ENCODE results near the gene PLEKHG5.
"Not testable (repeated sequence)": the region's sequence is repeated elsewhere in the genome, so short reads cannot be mapped to it uniquely, and the experiment has no call there.

PLEKHG5 gene

DNA sequence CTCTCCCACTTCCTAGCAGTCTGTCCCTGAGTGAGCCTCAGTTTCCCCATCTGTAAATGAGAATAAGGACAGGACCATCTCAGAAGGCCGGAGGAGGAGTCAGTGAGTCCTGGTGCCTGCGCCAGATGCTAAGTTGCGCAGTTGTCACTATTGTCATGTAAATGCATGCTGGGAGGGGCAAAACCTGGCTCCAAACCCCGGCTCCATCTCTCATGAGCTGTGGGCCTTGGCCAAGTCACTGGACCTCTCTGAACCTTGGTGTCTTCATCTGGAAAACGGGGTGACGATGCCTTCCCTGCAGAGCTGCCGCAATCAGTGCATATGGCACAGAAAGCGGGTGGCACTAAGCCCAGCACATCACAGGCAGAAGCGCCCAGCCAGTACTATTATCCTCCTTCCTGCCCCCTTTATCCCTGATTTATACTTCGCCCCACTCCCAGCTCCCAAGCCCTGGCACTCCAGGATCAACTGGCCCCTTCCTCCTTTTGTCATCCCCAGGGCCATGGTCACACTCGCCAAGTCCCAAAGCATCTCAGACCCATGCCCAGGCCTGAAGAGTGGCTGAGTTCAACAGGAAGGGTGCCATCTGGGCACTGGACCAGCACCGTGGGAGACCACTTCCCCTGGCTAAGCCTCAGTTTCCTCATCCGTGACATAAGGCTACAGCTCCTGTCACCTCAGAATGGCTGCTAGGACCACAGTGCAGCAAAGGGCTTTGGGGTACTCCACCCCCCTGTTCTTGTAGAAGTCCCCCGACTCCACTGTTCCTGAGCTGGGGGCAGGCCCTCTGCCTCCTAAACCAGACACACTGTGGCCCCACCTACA is 4.3 kb upstream of the PLEKHG5 start:
- DNase-seq, result no peak

DNA sequence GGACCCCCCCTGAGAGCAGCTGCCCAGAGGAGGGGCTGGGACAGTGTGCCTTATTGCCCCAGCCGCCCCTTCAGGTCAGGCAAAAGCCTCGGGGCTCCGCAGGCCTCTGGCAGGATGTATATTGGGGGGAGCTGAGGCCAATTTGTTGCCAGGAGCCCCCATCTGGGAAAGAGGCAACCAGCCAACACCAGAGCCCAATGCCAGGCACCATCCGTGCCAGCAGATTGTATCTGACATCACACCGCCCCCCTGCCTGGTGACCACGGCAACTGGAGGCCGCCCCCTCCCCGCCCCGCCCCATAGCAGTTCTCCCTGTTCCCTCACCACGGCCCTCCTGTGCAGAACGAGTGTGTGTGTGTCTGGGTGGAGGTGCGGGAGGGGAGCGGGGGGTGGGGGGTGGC is 3.6 kb upstream of the PLEKHG5 start:
- DNase-seq, result no peak

DNA sequence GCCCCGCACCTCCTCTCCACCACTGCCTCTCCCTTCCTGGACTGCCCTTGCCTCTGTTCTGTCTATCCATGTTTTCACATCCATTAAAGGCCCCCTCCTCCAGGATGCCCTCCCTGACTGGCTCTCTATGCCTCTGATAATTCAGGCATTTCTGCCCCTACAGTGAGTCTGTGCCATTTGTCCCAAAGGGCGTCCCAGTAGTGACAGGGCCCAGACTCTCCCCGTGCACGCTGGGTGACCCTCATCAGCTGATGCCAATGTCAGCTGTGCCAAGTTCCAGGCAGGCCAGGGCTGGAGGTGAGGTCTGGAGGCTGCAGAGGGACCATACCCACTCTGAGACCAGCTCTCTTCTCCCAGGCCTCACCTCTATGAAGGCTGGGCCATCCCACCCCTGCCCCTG is 3.2 kb upstream of the PLEKHG5 start:
- DNase-seq, result no peak

DNA sequence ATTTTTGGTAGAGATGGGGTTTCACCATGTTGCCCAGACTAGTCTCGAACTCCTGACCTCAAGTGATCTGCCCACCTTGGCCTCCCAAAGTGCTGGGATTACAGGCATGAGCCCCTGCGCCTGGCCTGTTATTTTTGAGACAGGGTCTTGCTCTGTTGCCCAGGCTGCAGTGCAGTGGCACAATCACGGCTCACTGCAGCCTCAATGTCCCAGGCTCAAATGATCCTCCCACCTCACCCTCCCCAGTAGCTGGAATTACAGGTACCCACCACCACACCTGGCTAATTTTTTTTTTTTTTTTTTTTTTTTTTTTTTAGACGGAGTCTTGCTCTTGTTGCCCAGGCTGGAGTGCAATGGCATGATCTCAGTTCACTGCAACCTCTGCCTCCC is 2.4 kb upstream of the PLEKHG5 start:
- DNase-seq, result not testable (repeated sequence)

DNA sequence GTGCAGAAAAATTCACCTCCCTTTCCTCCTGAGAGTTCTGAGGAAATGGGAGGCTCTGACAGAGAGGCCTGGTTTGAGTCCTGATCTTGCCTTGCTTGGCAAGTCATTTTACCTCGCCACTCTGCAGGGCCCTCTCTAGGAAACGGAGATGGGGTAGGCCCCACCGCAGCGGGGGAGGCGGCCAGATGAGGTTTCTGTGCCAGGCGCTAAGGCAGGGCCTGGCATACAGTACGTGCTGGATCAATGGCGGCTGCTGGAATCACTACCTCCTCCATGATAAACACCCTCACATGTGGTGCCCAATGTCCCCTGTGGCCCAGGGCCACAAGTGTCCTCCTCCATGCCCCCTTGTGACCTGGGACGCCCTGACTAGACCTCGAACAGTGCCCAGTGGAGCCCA is 499 bp upstream of the PLEKHG5 start:
- no peak for DNase-seq

DNA sequence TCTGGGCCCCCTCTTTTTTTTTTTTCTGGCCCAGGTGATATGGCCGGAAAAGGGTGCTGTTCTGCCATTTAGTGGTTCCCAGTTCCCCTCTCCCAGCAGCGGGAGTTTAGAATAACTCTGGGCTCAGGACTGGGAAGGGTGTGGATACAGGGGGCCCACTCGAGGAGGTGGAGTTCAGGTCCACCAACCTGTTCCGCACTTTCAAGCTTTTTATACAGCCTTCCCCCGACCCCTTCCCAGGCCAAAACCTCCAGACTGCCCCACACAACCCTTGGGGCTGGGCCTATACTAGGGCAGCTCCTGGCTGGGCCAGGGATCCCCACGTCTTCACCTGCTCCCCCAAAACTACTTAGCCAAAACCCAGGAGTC is 402 bp downstream of the PLEKHG5 start:
- no peak for DNase-seq

DNA sequence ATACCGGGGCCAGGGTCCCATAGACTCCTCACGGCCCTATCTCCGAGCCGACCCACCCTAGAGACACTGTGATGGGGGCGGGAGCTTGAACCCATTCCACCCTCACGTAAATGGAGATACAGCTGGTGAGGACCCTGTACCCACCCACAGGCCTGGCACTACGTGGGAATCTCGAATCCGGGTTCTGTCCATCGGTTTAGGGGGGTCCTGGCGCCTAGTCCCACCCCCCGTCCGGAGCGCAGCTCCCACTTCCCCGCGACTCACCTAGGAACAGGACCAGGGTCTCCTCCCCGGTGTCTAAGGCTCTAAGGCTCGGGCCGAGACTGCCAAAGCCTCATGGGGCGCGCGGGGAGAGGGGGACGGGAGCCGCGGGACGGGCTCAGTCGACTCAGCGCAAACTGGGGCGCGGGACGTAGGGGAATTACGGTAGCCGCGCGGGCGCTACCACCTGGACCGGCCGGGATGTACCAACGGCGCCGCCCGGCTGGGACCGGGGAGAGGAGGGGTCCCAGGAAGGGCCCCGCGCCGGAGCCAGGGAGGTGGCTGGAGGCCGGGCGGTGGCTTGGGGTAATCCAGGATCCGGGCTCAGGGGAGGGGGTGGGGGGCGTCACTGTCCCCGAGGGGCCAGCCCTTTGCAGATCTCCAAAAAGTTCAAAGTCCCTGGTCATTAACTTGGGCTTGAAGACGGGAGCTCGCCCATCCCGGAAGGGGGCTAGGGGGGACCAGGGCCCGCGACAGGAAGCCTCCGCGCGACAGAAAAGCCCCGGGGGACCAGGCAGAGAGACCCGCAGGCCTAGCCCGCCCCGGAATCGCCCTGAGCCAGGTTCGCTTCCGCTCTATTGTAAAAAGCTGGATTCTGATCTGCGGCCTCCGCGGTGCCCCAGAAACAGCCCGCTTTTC is 1.0 kb downstream of the PLEKHG5 start:
- peak; percentile 77 for DNase-seq

DNA sequence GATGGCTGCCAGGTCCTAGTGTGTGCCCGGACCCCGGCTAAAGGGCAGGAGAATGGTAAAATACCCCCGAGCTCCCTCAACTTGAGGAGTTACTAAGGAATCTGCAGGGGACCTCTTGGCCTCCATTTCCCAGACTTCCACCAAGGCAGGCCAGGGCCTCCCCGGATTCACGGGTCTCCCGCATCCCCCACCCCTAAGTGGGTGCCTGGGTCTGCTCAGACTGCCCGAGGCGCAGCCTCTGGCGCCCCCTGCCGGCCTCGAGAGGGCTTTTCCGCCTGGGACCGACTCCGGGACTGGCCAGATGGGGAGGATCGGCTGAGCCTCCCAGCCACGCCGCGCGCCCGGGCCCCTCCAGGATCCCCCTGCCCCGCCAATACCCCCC is 1.7 kb downstream of the PLEKHG5 start:
- peak; percentile 72 for DNase-seq

DNA sequence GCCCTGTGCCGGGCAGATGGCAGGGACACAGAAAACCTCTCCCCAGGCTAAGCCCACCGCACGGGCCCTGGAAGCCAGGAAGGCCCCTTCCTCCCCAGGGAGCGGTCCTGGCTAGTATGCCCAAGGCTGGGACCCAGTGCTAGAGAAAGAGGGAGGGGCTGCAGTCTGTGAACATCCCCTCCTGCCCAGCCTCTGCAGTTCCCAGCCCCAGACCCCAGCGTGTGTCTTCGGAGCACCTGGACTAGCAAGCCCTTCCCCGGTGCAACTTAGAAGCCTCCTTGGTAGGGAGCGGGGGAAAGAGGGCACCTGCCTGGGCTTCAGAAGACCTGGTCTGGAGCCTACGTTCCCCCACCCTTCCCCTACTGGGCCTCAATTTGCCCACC is 2.1 kb downstream of the PLEKHG5 start:
- no peak for DNase-seq

DNA sequence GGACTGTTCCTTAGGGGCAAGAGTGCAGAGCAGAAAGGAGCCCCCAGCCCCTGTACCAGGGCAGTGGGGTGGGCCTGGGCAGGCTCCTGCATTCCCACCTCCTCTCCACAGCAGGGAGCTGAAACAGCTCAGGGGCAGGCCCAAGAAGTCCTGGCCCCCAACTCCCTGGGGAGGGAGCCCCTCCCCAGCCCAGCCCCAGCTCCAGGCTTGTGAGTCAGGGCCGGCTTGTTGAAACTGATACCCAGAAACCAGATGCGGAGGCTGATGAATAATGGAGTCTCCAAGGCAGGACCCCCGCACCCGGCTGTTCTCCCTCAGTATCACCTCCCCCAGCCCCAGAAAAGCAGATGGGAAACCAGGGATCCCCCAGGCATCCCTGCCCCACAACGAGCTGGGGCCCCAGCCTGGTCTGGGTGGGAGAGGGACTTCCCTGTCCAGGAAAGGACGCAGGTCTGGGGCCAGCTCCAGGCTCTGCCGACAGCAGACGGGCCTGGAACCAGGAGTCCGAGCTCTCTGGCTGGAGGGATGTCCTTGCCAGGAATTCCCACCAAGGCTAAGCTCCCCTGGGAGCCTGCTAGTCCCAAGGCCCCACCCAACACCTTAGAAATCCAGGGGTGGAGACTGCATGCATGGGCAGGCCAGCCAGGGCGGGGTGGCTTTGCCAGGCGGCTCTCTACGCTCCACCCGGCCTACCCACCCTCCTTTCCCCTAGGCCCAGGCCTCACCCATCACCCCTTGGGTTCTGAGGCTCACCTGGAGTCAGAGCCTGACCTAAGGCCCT is 2.7 kb downstream of the PLEKHG5 start:
- DNase-seq, result no peak

DNA sequence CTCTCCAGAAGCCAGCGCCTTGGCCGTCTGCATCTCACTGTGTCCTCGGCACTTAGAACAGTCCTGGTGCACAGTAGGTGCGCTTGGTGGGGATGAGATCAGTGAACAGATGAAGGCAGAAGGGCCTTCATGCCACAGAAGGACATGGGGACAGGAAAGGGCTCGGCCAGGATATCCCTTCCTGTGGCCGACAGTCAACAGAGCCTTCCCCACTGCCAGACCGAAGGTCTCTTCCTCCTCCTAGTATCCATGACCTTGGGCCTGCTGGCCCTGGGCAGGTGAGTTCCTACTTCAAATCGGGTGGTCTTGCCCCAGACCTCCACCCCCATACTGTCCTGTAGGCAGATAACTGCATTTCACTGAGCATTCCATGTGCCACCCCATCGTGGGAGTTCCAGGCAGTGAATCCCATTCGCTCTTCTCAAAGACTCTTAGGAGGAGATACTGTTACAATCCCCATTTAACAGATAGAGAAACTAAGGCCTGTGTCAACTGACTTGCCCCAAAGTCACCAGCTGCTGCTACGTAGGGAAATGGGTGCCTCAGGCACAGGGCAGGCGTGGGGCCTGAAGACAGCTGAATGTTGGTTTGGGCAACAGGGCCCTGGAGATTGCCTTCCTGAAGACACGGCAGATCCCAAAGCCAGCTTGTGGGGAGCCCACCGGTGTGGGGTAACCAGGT is 3.5 kb downstream of the PLEKHG5 start:
- no peak for DNase-seq

DNA sequence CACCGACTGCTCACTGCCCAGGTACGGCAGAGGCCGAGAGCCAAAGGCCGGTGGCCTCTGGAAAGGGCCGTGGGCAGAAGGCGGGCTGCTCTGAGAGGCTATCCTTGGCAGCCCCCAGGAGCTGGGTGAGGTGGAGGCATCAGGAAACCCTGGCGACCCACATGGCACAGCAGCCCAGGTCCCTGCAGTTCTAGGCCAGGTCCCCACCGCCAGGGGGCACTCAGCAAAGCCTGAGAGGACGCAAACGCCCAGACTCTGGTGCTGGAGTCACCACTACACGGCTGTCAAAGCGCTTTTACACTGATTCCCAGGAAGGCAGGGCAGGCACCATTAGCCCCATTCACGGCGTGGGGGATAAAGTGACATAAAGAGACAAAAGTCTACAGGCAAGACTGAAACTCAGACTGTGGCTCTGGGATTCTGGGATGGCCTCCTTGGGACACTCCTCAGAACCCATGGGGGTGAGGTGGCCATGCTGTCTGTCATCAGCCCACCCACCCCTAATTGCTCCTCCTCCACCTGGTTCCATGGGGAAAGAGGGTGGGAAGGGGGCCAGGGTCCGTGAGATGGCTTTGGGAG is 4.9 kb downstream of the PLEKHG5 start:
- DNase-seq, result peak; percentile 86

DNA sequence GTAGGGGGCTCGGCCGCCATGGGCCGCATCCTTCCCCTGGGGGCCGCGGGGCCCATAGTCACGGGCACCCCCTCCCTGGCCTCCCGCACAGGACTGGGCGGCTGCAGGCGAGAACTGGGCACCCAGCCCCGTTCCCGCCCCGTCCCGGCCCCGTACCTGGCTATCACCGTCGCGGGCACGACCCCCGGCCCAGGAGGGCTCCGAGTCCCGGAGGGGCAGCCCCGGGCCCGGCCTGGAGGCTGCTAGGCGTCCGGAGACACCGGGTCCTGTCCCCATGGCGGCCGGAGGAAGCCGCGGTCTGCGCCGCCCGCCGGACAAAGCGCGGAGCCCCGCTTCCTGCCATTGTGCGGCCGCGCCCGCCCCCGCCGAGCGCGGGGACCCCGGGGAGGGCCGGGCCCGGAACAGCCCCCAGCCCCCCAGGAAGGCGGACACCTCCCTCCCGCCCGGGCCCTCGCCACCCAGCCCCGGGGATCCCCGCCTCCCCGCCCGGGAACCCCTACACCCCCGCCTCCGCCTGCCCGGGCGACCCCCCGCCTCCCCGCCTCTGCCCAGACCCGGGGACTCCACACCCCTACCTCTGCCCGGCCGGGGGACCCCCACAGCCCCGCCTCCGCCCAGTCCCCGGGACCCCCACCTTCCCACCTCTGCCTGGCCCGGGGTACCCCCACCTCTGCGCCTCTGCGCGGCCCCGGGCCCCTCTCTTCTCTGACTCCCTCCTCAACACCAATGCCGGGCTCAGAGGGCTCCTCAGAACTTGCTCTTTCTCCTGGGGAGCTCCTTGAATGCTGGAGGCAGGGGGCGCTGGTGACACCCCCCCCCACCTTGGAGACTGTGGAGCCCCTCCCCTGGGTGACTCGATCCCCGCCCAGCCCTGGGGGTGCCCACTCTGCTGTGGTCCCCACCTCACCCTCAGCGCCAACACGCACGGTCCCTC is 6.0 kb downstream of the PLEKHG5 start:
- DNase-seq, result no peak

DNA sequence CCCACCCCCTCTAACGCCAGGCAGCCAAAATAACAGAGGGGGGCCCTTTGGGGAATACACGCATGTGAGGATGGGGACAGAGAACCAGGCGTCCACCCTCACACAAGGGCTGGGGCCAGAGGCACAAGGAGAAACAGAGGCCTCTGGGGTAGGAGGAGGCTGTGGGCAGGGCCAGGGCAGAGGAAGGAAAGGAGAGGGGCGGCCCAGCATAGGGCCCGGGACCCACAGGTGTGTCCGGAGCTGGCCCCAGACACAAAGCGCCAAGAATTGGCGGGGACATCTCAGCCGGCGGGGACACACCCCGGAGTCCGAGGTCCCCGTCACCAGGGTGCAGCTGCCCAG is 6.7 kb downstream of the PLEKHG5 start:
- DNase-seq, result no peak

DNA sequence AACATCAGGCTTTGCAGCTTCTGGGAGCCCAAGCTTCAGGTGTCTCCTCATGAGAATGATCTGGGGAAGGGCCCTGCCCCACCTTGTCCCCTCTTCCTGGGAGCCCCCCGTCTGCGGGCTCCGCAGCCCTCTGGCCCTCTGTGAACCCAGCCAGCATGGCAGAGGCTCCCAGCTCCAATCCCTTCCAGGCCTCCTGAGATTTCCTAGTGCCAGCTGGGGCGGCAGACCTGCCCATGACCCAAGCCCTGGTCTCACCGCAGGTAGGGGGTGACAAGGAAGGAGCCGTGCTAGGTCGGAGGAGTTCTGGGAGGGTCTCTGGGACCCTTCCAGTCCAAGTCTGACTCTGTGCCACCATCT is 7.7 kb downstream of the PLEKHG5 start:
- DNase-seq, result no peak

DNA sequence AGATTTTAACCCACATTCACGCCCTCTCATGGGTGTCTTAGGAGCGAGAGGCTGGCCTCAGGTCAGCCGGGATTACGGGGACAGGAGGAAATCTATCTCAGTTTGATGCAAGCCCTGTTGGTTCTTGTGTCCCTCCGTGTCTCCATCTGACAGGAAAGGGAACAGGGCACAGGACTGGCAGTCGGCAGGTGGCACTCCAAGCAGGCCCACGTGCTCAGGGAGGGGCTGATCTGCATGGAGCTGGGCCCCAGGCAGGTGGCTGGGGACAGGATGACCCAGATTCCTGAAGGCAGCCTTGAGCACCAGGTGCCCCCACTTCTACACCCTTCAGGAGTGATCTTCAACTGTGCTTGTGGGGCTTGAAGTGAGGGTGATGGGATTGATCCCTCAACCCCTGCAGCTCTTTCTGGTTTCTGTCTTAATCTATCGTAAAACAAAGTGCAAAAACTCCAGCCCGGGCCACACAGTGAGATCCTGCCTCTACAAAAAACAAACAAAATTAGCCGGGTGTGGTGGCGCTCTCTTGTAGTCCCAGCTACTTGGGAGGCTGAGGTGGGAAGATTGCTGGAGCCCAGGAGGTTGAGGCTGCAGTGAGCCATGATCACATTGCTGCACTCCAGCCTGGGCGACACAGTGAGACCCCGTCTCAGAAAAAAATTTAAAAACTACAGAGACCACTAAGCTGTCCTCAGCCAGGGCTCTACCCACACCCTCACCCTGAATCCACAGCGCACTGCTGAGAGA is 8.3 kb downstream of the PLEKHG5 start:
- no peak for DNase-seq

DNA sequence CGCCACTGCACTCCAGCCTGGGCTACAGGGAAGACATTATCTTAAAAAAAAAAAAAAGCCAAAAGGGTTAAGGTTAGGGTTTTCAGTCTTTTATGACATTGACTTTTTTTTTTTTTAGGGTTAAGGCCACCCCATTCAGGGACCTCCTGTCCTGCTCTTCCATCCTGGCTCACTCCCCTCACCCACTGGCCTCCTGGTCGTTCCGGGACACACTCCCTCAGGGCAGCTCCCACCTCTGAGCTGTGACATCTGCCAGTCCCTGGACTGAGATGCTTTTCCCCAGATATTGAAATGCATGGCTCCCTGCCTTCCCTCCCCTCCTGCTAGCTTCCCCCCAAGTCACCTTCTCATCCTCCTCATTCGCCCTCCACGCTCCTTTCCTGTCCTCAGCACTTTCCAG is 9.6 kb downstream of the PLEKHG5 start:
- no peak for DNase-seq

DNA sequence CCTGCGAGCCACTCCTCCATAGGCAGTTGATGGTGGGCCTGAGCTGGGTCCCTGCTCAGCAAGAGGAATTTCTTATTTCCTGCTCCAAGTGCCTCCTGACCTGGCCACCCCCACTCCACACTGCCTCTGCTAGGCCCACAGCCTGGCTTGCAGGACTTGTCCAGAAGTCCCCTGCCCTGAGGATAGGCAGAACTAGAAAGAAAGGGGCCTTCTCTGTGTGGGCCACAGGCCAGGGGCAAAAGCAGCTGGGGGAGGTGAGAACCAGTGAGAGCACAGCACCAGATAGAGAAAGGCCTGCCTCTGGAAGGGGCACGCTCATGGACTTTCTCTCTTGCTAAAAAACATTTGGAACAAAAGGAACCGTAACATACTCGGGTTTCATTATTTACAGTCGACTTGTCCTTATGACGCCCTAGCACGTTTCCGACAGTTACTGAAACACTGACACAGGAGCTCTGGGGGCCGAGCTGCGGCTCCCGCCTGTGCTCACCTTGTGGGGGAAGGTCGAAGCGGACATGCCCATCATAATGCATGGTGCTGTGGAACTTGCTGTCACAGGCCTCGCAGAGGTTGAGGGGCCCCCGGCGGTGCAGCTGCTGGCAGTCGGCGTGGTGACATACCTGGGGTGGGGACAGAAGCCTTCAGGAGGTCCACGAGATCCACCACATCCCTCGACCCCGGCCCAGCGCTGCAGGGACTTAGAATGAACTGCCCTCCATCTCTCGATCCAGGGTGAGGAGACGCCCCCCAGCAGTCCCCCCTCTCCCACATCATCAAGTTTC is 14.2 kb downstream of the PLEKHG5 start:
- no peak for DNase-seq

DNA sequence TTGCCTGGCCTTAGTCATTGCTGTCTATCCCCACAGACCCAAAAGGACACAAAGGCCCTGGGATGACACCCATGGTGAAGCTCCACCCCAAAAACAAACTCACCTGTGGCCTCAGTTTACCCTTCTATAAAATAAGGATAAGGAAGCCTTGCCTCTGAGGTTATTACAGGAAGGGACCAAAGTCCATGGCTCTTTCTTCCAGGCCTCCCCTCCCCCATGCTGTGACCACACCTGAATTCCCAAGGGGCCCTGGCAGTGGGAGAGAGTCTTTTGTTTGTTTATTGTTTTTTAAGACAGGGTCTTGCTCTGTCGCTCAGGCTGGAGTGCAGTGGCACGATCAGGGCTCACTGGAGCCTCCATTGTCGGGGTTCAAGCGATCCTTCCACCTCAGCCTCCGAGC is 15.0 kb downstream of the PLEKHG5 start:
- DNase-seq, result no peak
